Testis (tissue), 3 donors: ENCODE data around the gene CXCL17. TPM values are rescaled to one million over a fixed set of nuclear protein-coding genes. Genes with fewer than 3 reads are reported as not detected.

Source experiments
- DNase-seq: peaks from one replicate; pipeline ENCODE4 v3.0.0-alpha.2; 2019
- H3K27ac ChIP-seq, 2 donors: fragments of 200-600 bp; sonication (generic); one replicate each; pipeline ENCODE4 v1.5.1; 2019
- H3K27me3 ChIP-seq: fragments of 200-600 bp; sonication (generic); one replicate; pipeline ENCODE4 v1.5.1; 2019
- H3K36me3 ChIP-seq: fragments of 200-600 bp; sonication (generic); one replicate; pipeline ENCODE4 v1.5.1; 2017; ENCODE audit warnings: low read depth; ENCODE audit errors: missing control alignments
- H3K4me1 ChIP-seq: fragments of 200-600 bp; sonication (generic); one replicate; pipeline ENCODE4 v1.5.1; 2019
- H3K4me3 ChIP-seq, 2 donors: fragments of 200-600 bp; sonication (generic); one replicate each; pipeline ENCODE4 v1.5.1; 2017 to 2019
- H3K9me3 ChIP-seq: fragments of 200-600 bp; sonication (generic); one replicate; pipeline ENCODE4 v1.5.1; 2017
- CTCF ChIP-seq, 3 experiments: fragments of 450-650 bp in 2 of 3; fragments of 200-600 bp in 1 of 3; sonication (generic) in 1 of 3; IDR thresholded peaks; one replicate each; pipeline ENCODE4 v1.5.1; 2016 to 2019; ENCODE audit warnings: antibody characterized with exemption in 3 of 3, mild to moderate bottlenecking in 2 of 3, moderate library complexity in 1 of 3
- POLR2A ChIP-seq: fragments of 450-650 bp; IDR thresholded peaks from one replicate; pipeline ENCODE4 v1.6.1; 2017; ENCODE audit warnings: antibody characterized with exemption, mild to moderate bottlenecking, moderate library complexity
- WGBS, 2 donors: methylation state at CpG; one replicate each; pipeline ENCODE4 v1.1.5; 2018; 5-methylcytosine and 5-hydroxymethylcytosine counted together
- intact Hi-C: fragments of 100-400 bp; cut with DNase I; formaldehyde crosslinking; loops from one replicate; pipeline ENCODE4 v1.15.1; 2023; ENCODE audit warnings: low total_unique reads
- polyA plus RNA-seq: library from polyadenylated mRNA; stranded (reverse); fragments of 350-450 nt; fragmentation: Illumina TruSeq; extraction: RNeasy Lipid Tissue Mini Kit (QIAGEN cat#74804); gene quantifications from one replicate; pipeline ENCODE4 v1.2.3, GENCODE V29; 2014; ENCODE audit warnings: low read depth, low replicate concordance; ENCODE audit not compliant: insufficient read depth
- total RNA-seq, 2 donors: library from RNA; depleted of rRNA; stranded (reverse); fragments of >200 nt; gene quantifications; one replicate each; pipeline ENCODE4 v1.2.3, GENCODE V29; 2016

CXCL17 gene
- total and polyA plus RNA-seq, 3 donors from 2014 or later = not detected

GRCh38 chr19:42397263-42398166 lies 45.2 kb downstream of the CXCL17 start:
- TF ChIP-seq CTCF (IDR thresholded peaks at IDR 0.05) = no peak
- Histone ChIP-seq H3K4me3 (peak overlapping the region; percentile 48 to 65), H3K27me3 (no peaks in the 10 kb centered on the region), H3K9me3 (no peaks in the 10 kb centered on the region), H3K36me3 (no peaks in the 10 kb centered on the region), H3K4me1 (peaks cover 13% of the 10 kb centered on the region), H3K27ac (peak overlapping the region; percentile 34 to 74)
- intact Hi-C loops = no loop called here
- WGBS, 2 donors = 19% methylated on average over 25 of the region's 25 CpGs
- no peak for DNase-seq

- Histone ChIP-seq H3K4me3 (peak overlapping the region; percentile 48 to 65), H3K9me3 (no peaks in the 10 kb centered on the region), H3K4me1 (peaks cover 13% of the 10 kb centered on the region), H3K36me3 (no peaks in the 10 kb centered on the region), H3K27me3 (no peaks in the 10 kb centered on the region), H3K27ac (peak overlapping the region; percentile 34 to 74)
- no peak for TF ChIP-seq CTCF (IDR thresholded peaks at IDR 0.05)
- peak; percentile 42 for TF ChIP-seq POLR2A
- intact Hi-C loops = no loop called here
- WGBS, 2 donors = 4 to 5% methylated on average over 25 to 42 of the region's 42 CpGs
- peak; percentile 98 for DNase-seq
These were observed 46.1 kb downstream of the CXCL17 start for GRCh38 chr19:42396381-42397262.

- H3K4me1 ChIP-seq = peaks cover 10% of the 10 kb centered on the region
- no peak overlapping the region for H3K4me3 ChIP-seq
- H3K36me3 ChIP-seq = no peaks in the 10 kb centered on the region
- H3K9me3 ChIP-seq = no peaks in the 10 kb centered on the region
- no peaks in the 10 kb centered on the region for H3K27me3 ChIP-seq
- 89% methylated on average over 8 of the region's 8 CpGs for WGBS, 2 donors
- intact Hi-C loops = no loop called here
- no peak overlapping the region for H3K27ac ChIP-seq
- DNase-seq = no peak
- no peak for TF ChIP-seq CTCF (IDR thresholded peaks at IDR 0.05)
- TF ChIP-seq POLR2A = no peak
These were observed 48.0 kb downstream of the CXCL17 start for GRCh38 chr19:42394751-42395150.

- no peaks in the 10 kb centered on the region for H3K27me3 ChIP-seq
- TF ChIP-seq CTCF (IDR thresholded peaks at IDR 0.05) = no peak
- TF ChIP-seq POLR2A = no peak
- no peaks in the 10 kb centered on the region for H3K36me3 ChIP-seq
- no peaks in the 10 kb centered on the region for H3K9me3 ChIP-seq
- no peak overlapping the region for H3K27ac ChIP-seq
- DNase-seq = no peak
- peaks cover 4% of the 10 kb centered on the region for H3K4me1 ChIP-seq
- 68 to 77% methylated on average over 4 of the region's 4 CpGs for WGBS, 2 donors
- intact Hi-C loops = no loop called here
- H3K4me3 ChIP-seq = no peak overlapping the region
These were observed 50.6 kb downstream of the CXCL17 start for GRCh38 chr19:42392165-42392564.
